ENCODE measurements around the gene PAPPA2. TPM values are rescaled to one million over a fixed set of nuclear protein-coding genes. Genes with fewer than 3 reads are reported as not detected.

The PAPPA2 gene
- total RNA-seq, 1 experiment from 2014 or later: 0.03 TPM

DNA sequence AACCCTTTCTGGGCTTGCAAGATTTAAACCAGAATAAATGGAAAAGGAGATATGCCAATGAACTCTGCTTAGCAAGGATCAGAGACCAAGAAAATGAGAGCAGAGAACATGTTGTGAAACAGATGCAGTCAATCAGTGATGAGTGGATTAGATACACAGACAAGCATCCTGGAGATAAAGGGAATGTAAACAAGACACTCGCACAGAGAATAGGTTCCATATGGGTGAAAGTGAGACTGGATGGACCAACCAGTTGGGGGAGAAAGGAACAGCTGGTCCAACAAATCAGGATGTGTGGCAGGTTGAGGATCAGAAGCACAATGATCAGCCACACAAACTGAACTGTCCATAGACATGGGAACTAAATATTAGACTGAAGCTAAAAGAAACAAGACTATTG, 363.3 kb downstream of the PAPPA2 start:
- Histone ChIP-seq H3K4me3 (ENCODE audit: low read depth in 2 of 2, low read length in 2 of 2) (no peak overlapping the region), H3K9me3 (ENCODE audit: control insufficient read depth, insufficient read depth, low read depth, low read length) (no peaks in the 10 kb centered on the region), H3K27me3 (ENCODE audit: control insufficient read depth, insufficient read depth, low read length) (no peaks in the 10 kb centered on the region), H3K36me3 (ENCODE audit: control insufficient read depth, insufficient read depth, low read length) (no peaks in the 10 kb centered on the region), H3K4me1 (ENCODE audit: control insufficient read depth, insufficient read depth, low read length) (no peaks in the 10 kb centered on the region), H3K27ac (ENCODE audit: low read length) (no peak overlapping the region)
- no peak for DNase-seq (ENCODE audit: low read depth, low spot score)
- ChIA-PET CTCF (no interaction called here), POLR2A (no interaction called here)
- intact Hi-C loops (cut with micrococcal nuclease; ENCODE audit: unreplicated experiment): no loop called here
- no peak for ATAC-seq
- TF ChIP-seq, protein P1, sequence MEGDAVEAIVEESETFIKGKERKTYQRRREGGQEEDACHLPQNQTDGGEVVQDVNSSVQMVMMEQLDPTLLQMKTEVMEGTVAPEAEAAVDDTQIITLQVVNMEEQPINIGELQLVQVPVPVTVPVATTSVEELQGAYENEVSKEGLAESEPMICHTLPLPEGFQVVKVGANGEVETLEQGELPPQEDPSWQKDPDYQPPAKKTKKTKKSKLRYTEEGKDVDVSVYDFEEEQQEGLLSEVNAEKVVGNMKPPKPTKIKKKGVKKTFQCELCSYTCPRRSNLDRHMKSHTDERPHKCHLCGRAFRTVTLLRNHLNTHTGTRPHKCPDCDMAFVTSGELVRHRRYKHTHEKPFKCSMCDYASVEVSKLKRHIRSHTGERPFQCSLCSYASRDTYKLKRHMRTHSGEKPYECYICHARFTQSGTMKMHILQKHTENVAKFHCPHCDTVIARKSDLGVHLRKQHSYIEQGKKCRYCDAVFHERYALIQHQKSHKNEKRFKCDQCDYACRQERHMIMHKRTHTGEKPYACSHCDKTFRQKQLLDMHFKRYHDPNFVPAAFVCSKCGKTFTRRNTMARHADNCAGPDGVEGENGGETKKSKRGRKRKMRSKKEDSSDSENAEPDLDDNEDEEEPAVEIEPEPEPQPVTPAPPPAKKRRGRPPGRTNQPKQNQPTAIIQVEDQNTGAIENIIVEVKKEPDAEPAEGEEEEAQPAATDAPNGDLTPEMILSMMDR (IDR thresholded peaks at IDR 0.05): no peak
- TF ChIP-seq TCF7L2 (IDR thresholded peaks at IDR 0.05; ENCODE audit: low read depth, low read length) (no peak), SIN3A (IDR thresholded peaks at IDR 0.05; ENCODE audit: borderline replicate concordance, insufficient read depth, low read depth, low read length) (no peak), POLR2AphosphoS5 (IDR thresholded peaks at IDR 0.05; ENCODE audit: low read depth, low read length) (no peak)
- TF ChIP-seq, protein P2, sequence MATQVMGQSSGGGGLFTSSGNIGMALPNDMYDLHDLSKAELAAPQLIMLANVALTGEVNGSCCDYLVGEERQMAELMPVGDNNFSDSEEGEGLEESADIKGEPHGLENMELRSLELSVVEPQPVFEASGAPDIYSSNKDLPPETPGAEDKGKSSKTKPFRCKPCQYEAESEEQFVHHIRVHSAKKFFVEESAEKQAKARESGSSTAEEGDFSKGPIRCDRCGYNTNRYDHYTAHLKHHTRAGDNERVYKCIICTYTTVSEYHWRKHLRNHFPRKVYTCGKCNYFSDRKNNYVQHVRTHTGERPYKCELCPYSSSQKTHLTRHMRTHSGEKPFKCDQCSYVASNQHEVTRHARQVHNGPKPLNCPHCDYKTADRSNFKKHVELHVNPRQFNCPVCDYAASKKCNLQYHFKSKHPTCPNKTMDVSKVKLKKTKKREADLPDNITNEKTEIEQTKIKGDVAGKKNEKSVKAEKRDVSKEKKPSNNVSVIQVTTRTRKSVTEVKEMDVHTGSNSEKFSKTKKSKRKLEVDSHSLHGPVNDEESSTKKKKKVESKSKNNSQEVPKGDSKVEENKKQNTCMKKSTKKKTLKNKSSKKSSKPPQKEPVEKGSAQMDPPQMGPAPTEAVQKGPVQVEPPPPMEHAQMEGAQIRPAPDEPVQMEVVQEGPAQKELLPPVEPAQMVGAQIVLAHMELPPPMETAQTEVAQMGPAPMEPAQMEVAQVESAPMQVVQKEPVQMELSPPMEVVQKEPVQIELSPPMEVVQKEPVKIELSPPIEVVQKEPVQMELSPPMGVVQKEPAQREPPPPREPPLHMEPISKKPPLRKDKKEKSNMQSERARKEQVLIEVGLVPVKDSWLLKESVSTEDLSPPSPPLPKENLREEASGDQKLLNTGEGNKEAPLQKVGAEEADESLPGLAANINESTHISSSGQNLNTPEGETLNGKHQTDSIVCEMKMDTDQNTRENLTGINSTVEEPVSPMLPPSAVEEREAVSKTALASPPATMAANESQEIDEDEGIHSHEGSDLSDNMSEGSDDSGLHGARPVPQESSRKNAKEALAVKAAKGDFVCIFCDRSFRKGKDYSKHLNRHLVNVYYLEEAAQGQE (IDR thresholded peaks at IDR 0.05; ENCODE audit: insufficient read depth in 1 of 2, low read depth in 2 of 2, low read length in 1 of 2): no peak
- no TSS peak for BruUV-seq (replicated peaks)
- in situ Hi-C loops (cut with HindIII; ENCODE audit: low pct_unique_long_range_greater_than_20kb, low sequenced_read_pairs): no loop called here

DNA sequence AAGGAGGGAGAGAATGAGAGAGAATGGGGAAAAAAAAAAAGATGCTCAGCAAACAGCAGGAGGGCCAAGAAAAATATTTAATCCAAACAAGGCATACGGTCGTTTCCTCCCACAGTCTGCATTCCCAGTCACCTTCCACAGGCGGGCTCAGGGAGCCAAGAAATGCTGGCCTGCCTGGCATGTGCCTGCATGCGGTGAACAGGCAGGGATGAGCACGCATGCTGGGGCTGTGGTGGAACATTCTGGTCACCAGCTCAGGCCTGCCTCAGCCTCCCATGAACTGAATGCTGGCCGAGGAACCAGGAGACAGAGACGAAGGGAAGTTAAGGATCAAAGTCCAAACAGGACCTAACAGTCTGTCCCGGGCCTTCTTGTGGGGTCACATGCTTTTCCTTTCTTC, 366.3 kb downstream of the PAPPA2 start:
- no peaks in the 10 kb centered on the region for H3K36me3 ChIP-seq (ENCODE audit: control insufficient read depth, insufficient read depth, low read length)
- ChIA-PET POLR2A (no interaction called here), CTCF (no interaction called here)
- no peak for ATAC-seq
- BruUV-seq (replicated peaks): no TSS peak
- H3K9me3 ChIP-seq (ENCODE audit: control insufficient read depth, insufficient read depth, low read depth, low read length): no peaks in the 10 kb centered on the region
- TF ChIP-seq POLR2AphosphoS5 (IDR thresholded peaks at IDR 0.05; ENCODE audit: low read depth, low read length) (no peak), TCF7L2 (IDR thresholded peaks at IDR 0.05; ENCODE audit: low read depth, low read length) (no peak), SIN3A (IDR thresholded peaks at IDR 0.05; ENCODE audit: borderline replicate concordance, insufficient read depth, low read depth, low read length) (no peak)
- TF ChIP-seq, protein P1 (IDR thresholded peaks at IDR 0.05): no peak
- TF ChIP-seq, protein P2 (IDR thresholded peaks at IDR 0.05; ENCODE audit: insufficient read depth in 1 of 2, low read depth in 2 of 2, low read length in 1 of 2): no peak
- no peak overlapping the region for H3K4me3 ChIP-seq (ENCODE audit: low read depth in 2 of 2, low read length in 2 of 2)
- DNase-seq (ENCODE audit: low read depth, low spot score): no peak
- H3K27ac ChIP-seq (ENCODE audit: low read length): no peak overlapping the region
- H3K27me3 ChIP-seq (ENCODE audit: control insufficient read depth, insufficient read depth, low read length): no peaks in the 10 kb centered on the region
- in situ Hi-C loops (cut with HindIII; ENCODE audit: low pct_unique_long_range_greater_than_20kb, low sequenced_read_pairs) (no loop called here), intact Hi-C loops (cut with micrococcal nuclease; ENCODE audit: unreplicated experiment) (no loop called here)
- no peaks in the 10 kb centered on the region for H3K4me1 ChIP-seq (ENCODE audit: control insufficient read depth, insufficient read depth, low read length)
